DND-41 (cell line): Measurements from ENCODE around the gene AGO3.

ENCODE experiments used
- ATAC-seq: fragments of 200-7000 bp; cut with Tn5 transposase; 3 replicates; pipeline ENCODE4 v1.9.1; 2021; ENCODE audit warnings: low read depth; ENCODE audit not compliant: insufficient read depth
- DNase-seq: peaks from one replicate; pipeline ENCODE4 v3.0.0-alpha.2; 2020
- H2AFZ ChIP-seq: 2 replicates; pipeline ENCODE4 v1.6.0; 2012; ENCODE audit warnings: low read depth, low read length
- H3K27ac ChIP-seq: 2 replicates; pipeline ENCODE4 v1.5.1; 2012; ENCODE audit warnings: low read length, inconsistent platforms
- H3K27me3 ChIP-seq: fragments of 200-600 bp; sonication (generic); 2 replicates; pipeline ENCODE4 v1.6.0; 2012; ENCODE audit warnings: low read length, mild to moderate bottlenecking, inconsistent platforms; ENCODE audit not compliant: insufficient read depth, poor library complexity
- H3K36me3 ChIP-seq: 2 replicates; pipeline ENCODE4 v1.5.1; 2012; ENCODE audit warnings: low read length, inconsistent platforms; ENCODE audit not compliant: insufficient read depth
- H3K4me1 ChIP-seq: 2 replicates; pipeline ENCODE4 v1.5.1; 2012; ENCODE audit warnings: mild to moderate bottlenecking, low read length; ENCODE audit not compliant: insufficient read depth
- H3K4me2 ChIP-seq: 2 replicates; pipeline ENCODE4 v1.6.0; 2012; ENCODE audit warnings: mild to moderate bottlenecking, moderate library complexity, low read length, inconsistent platforms; ENCODE audit not compliant: insufficient read depth
- H3K4me3 ChIP-seq, 2 experiments: fragments of 200-600 bp in 1 of 2; shearing (Covaris generic) in 1 of 2; 2 replicates each; pipeline ENCODE4 v1.5.1; 2012 to 2016; ENCODE audit warnings: inconsistent platforms in 2 of 2, low read length in 2 of 2, mild to moderate bottlenecking in 2 of 2, low read depth in 1 of 2, moderate library complexity in 1 of 2
- H3K79me2 ChIP-seq: 2 replicates; pipeline ENCODE4 v1.6.0; 2012; ENCODE audit warnings: low read length, inconsistent platforms; ENCODE audit not compliant: insufficient read depth
- H3K9ac ChIP-seq: 2 replicates; pipeline ENCODE4 v1.6.0; 2012; ENCODE audit warnings: low read depth, mild to moderate bottlenecking, inconsistent platforms, low read length, moderate library complexity
- H3K9me3 ChIP-seq: 2 replicates; pipeline ENCODE4 v1.5.1; 2012; ENCODE audit warnings: low read length, moderate library complexity, mild to moderate bottlenecking, inconsistent platforms; ENCODE audit not compliant: insufficient read depth, severe bottlenecking
- H4K20me1 ChIP-seq: 2 replicates; pipeline ENCODE4 v1.6.0; 2012; ENCODE audit warnings: low read length; ENCODE audit not compliant: insufficient read depth
- EZH2 ChIP-seq: IDR thresholded peaks from 3 replicates; pipeline ENCODE4 v1.6.1; 2012; ENCODE audit warnings: borderline replicate concordance, low read depth, mild to moderate bottlenecking, moderate library complexity, low read length, inconsistent platforms; ENCODE audit not compliant: severe bottlenecking
- TF ChIP-seq, protein P1 (sequence below): IDR thresholded peaks from 2 replicates; pipeline ENCODE4 v1.5.1; 2012; ENCODE audit warnings: borderline replicate concordance, low read length, moderate library complexity, mild to moderate bottlenecking; ENCODE audit not compliant: poor library complexity, severe bottlenecking; ENCODE audit errors: extremely low read depth

Gene AGO3

DNA sequence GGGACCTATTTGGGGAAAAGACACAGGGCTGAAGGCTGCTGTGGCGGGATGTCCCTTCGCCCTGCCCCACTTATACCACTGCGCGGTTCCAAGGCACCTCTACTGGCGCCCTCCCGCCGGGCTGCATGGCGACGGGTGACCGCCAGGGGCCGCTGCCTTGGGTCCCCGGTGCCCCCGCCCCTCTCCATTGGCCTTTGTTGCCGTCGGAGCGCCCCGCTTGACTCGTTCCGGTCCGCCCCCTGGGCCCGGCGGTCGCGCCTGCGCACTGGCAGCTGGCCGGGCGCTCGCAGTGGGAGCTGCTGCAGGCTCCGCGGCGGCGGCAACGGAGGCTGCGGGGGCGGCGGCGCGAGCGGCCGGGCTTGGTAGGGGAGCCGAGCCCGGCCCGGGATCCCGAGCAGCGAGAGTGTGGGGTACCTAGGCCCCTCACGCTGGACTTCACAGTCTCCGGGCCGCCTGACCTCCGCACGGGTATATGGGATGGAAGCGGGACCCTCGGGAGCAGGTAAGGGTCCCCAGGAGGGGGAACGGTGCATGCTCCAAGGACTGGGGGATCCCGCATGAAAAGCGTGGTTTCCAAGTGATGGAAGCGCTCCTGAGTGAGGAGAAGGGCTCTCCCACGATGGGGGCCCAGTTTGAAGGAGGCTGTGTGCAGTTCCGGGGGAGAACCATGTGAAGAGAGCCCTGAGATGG lies 47.8 kb upstream of the AGO3 start, which contains the start of gene AGO1:
Gene AGO1 (plus strand): TSS at position 265 of the 690 bp plus-strand sequence. CDS start 213 bp downstream, at position 478.
- H3K27me3 ChIP-seq, result no peaks in the 10 kb centered on the region
- H3K36me3 ChIP-seq, result peaks cover 10% of the 10 kb centered on the region
- TF ChIP-seq EZH2, result no peak
- TF ChIP-seq, protein P1, sequence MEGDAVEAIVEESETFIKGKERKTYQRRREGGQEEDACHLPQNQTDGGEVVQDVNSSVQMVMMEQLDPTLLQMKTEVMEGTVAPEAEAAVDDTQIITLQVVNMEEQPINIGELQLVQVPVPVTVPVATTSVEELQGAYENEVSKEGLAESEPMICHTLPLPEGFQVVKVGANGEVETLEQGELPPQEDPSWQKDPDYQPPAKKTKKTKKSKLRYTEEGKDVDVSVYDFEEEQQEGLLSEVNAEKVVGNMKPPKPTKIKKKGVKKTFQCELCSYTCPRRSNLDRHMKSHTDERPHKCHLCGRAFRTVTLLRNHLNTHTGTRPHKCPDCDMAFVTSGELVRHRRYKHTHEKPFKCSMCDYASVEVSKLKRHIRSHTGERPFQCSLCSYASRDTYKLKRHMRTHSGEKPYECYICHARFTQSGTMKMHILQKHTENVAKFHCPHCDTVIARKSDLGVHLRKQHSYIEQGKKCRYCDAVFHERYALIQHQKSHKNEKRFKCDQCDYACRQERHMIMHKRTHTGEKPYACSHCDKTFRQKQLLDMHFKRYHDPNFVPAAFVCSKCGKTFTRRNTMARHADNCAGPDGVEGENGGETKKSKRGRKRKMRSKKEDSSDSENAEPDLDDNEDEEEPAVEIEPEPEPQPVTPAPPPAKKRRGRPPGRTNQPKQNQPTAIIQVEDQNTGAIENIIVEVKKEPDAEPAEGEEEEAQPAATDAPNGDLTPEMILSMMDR, result peak; percentile 96
- no peaks in the 10 kb centered on the region for H3K9me3 ChIP-seq
- peak within 1 kb of the TSS; percentile 94 for H2AFZ ChIP-seq
- peaks cover 37% of the 10 kb centered on the region for H3K4me1 ChIP-seq
- H3K79me2 ChIP-seq, result peaks cover 49% of the 10 kb centered on the region
- H3K9ac ChIP-seq, result peak within 1 kb of the TSS; percentile 91
- peak within 1 kb of the TSS; percentile 85 for H3K27ac ChIP-seq
- DNase-seq (peak; percentile 96), ATAC-seq (peak; percentile 87)
- H4K20me1 ChIP-seq, result peaks cover 33% of the 10 kb centered on the region
- peak within 1 kb of the TSS; percentile 92 for H3K4me2 ChIP-seq
- peak within 1 kb of the TSS; percentile 67 to 91 for H3K4me3 ChIP-seq

- Histone ChIP-seq H3K79me2 (peaks cover 54% of the 10 kb centered on the region), H3K9me3 (no peaks in the 10 kb centered on the region), H3K36me3 (peaks cover 16% of the 10 kb centered on the region), H3K27me3 (no peaks in the 10 kb centered on the region), H3K4me1 (peaks cover 37% of the 10 kb centered on the region), H3K27ac (peak overlapping the region; percentile 85), H2AFZ (peak overlapping the region; percentile 94), H3K4me3 (peak overlapping the region; percentile 67 to 91), H3K9ac (peak overlapping the region; percentile 91), H3K4me2 (peak overlapping the region; percentile 92), H4K20me1 (peaks cover 37% of the 10 kb centered on the region)
- TF ChIP-seq, protein P1, result no peak
- TF ChIP-seq EZH2, result no peak
- peak; percentile 29 for ATAC-seq
- peak; percentile 59 for DNase-seq
Observed at GRCh38 chr1:35883635-35884101, 47.2 kb upstream of the AGO3 start.

- ATAC-seq (no peak), DNase-seq (no peak)
- Histone ChIP-seq H3K36me3 (peaks cover 24% of the 10 kb centered on the region), H3K4me2 (peak overlapping the region; percentile 92), H3K4me1 (peaks cover 37% of the 10 kb centered on the region), H3K27ac (peak overlapping the region; percentile 23; the same call in 1 of the 2 replicates), H3K9ac (no peak overlapping the region), H3K27me3 (no peaks in the 10 kb centered on the region), H3K79me2 (peaks cover 54% of the 10 kb centered on the region), H4K20me1 (peaks cover 37% of the 10 kb centered on the region), H2AFZ (no peak overlapping the region), H3K9me3 (no peaks in the 10 kb centered on the region), H3K4me3 (peak overlapping the region in 1 of 2 experiments; percentile 28; a peak in 1 of 4 replicates)
- TF ChIP-seq EZH2, result no peak
- TF ChIP-seq, protein P1, result no peak
Observed at GRCh38 chr1:35884934-35885333, 46.0 kb upstream of the AGO3 start.
